Measurements from ENCODE around the gene CD3E.

CD3E gene

GRCh38 chr11:118312328-118312727 lies 7.8 kb downstream of the CD3E start:
- H3K27ac ChIP-seq (ENCODE audit: extremely low read depth, low read depth, low read length) = no peak overlapping the region
- no peaks in the 10 kb centered on the region for H3K9me3 ChIP-seq (ENCODE audit: control insufficient read depth, insufficient read depth, low read depth, low read length)
- H3K36me3 ChIP-seq (ENCODE audit: control insufficient read depth in 2 of 2, insufficient read depth in 1 of 2, low read length in 2 of 2) = no peaks in the 10 kb centered on the region
- ChIA-PET POLR2A (no interaction called here), CTCF (interaction anchor here (0.6 to 1.4 kb wide), 4 partner anchors 9 to 107 kb away, joined by 3 to 4 read pairs (median 4); no protein-coding TSS in a partner anchor)
- peaks cover 7% of the 10 kb centered on the region for H3K4me1 ChIP-seq (ENCODE audit: control insufficient read depth, insufficient read depth, low read length)
- TF ChIP-seq, protein P1, sequence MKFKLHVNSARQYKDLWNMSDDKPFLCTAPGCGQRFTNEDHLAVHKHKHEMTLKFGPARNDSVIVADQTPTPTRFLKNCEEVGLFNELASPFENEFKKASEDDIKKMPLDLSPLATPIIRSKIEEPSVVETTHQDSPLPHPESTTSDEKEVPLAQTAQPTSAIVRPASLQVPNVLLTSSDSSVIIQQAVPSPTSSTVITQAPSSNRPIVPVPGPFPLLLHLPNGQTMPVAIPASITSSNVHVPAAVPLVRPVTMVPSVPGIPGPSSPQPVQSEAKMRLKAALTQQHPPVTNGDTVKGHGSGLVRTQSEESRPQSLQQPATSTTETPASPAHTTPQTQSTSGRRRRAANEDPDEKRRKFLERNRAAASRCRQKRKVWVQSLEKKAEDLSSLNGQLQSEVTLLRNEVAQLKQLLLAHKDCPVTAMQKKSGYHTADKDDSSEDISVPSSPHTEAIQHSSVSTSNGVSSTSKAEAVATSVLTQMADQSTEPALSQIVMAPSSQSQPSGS (tag by site-specific recombination; IDR thresholded peaks at IDR 0.05; ENCODE audit: low read depth) = no peak
- no peak overlapping the region for H3K4me3 ChIP-seq (ENCODE audit: low read depth, low read length)

- Histone ChIP-seq H3K4me3 (ENCODE audit: low read depth, low read length) (no peak overlapping the region), H3K9me3 (ENCODE audit: control insufficient read depth, insufficient read depth, low read depth, low read length) (no peaks in the 10 kb centered on the region), H3K27ac (ENCODE audit: extremely low read depth, low read depth, low read length) (no peak overlapping the region), H3K36me3 (ENCODE audit: control insufficient read depth in 2 of 2, insufficient read depth in 1 of 2, low read length in 2 of 2) (no peaks in the 10 kb centered on the region), H3K4me1 (ENCODE audit: control insufficient read depth, insufficient read depth, low read length) (peaks cover 7% of the 10 kb centered on the region)
- ChIA-PET CTCF (no interaction called here), POLR2A (no interaction called here)
- TF ChIP-seq ZNF140 (tag by site-specific recombination; IDR thresholded peaks at IDR 0.05) = no peak
- TF ChIP-seq KLF9 (tag by site-specific recombination; IDR thresholded peaks at IDR 0.05; ENCODE audit: low read depth) = no peak
- no peak for TF ChIP-seq GLIS1 (tag by site-specific recombination; IDR thresholded peaks at IDR 0.05)
- no peak for TF ChIP-seq ZNF37A (tag by site-specific recombination; IDR thresholded peaks at IDR 0.05)
- no peak for TF ChIP-seq KLF8 (tag by site-specific recombination; IDR thresholded peaks at IDR 0.05)
- TF ChIP-seq ZNF747 (tag by site-specific recombination; IDR thresholded peaks at IDR 0.05) = no peak
- no peak for TF ChIP-seq SP2 (tag by site-specific recombination; IDR thresholded peaks at IDR 0.05)
- TF ChIP-seq ZNF555 (tag by site-specific recombination; conservative IDR thresholded peaks at IDR 0.05) = no peak
- TF ChIP-seq ZNF768 (tag by site-specific recombination; IDR thresholded peaks at IDR 0.05) = no peak
- no peak for TF ChIP-seq ZNF280C (tag by site-specific recombination; IDR thresholded peaks at IDR 0.05)
- TF ChIP-seq ZEB2 (tag by site-specific recombination; IDR thresholded peaks at IDR 0.05) = no peak
- no peak for TF ChIP-seq ZNF558 (tag by site-specific recombination; IDR thresholded peaks at IDR 0.05)
- TF ChIP-seq ZNF391 (tag by site-specific recombination; IDR thresholded peaks at IDR 0.05; ENCODE audit: borderline replicate concordance, low read depth) = no peak
- no peak for TF ChIP-seq ZNF777 (tag by site-specific recombination; IDR thresholded peaks at IDR 0.05; ENCODE audit: borderline replicate concordance)
- no peak for TF ChIP-seq ZNF266 (tag by site-specific recombination; IDR thresholded peaks at IDR 0.05; ENCODE audit: low read depth)
- TF ChIP-seq SALL2 (tag by site-specific recombination; IDR thresholded peaks at IDR 0.05; ENCODE audit: borderline replicate concordance) = no peak
- TF ChIP-seq ZNF600 (tag by site-specific recombination; IDR thresholded peaks at IDR 0.05) = no peak
- no peak for TF ChIP-seq HOXA7 (CRISPR knock-in tag; IDR thresholded peaks at IDR 0.05; ENCODE audit: borderline replicate concordance)
Measured at GRCh38 chr11:118313242-118313641, 8.7 kb downstream of the CD3E start.

GRCh38 chr11:118314988-118315411 lies 10.5 kb downstream of the CD3E start:
- Histone ChIP-seq H3K9me3 (ENCODE audit: control insufficient read depth, insufficient read depth, low read depth, low read length) (no peaks in the 10 kb centered on the region), H3K36me3 (ENCODE audit: control insufficient read depth in 2 of 2, insufficient read depth in 1 of 2, low read length in 2 of 2) (no peaks in the 10 kb centered on the region), H3K4me1 (ENCODE audit: control insufficient read depth, insufficient read depth, low read length) (peaks cover 7% of the 10 kb centered on the region), H3K4me3 (ENCODE audit: low read depth, low read length) (no peak overlapping the region), H3K27ac (ENCODE audit: extremely low read depth, low read depth, low read length) (no peak overlapping the region)
- ChIA-PET POLR2A (no interaction called here), CTCF (interaction anchor here (0.5 to 0.8 kb wide), 3 partner anchors 16 to 42 kb away, joined by 3 to 6 read pairs (median 3); no protein-coding TSS in a partner anchor)
- TF ChIP-seq ZNF335 (tag by site-specific recombination; conservative IDR thresholded peaks at IDR 0.05) (no peak), ZNF169 (tag by site-specific recombination; IDR thresholded peaks at IDR 0.05) (no peak), ZFP3 (tag by site-specific recombination; IDR thresholded peaks at IDR 0.05; ENCODE audit: low read depth) (no peak), ZNF510 (tag by site-specific recombination; IDR thresholded peaks at IDR 0.05; ENCODE audit: insufficient replicate concordance) (no peak), KLF1 (tag by site-specific recombination; IDR thresholded peaks at IDR 0.05) (no peak), ZSCAN30 (tag by site-specific recombination; IDR thresholded peaks at IDR 0.05) (no peak), TSHZ1 (tag by site-specific recombination; IDR thresholded peaks at IDR 0.05; ENCODE audit: borderline replicate concordance) (no peak), ZNF391 (tag by site-specific recombination; IDR thresholded peaks at IDR 0.05; ENCODE audit: borderline replicate concordance, low read depth) (no peak), MEIS1 (CRISPR knock-in tag; IDR thresholded peaks at IDR 0.05; ENCODE audit: borderline replicate concordance) (no peak)

All from HEK293 (cell line).